Tibial nerve (tissue), 4 donors: ENCODE results near the gene WDR37. TPM values are rescaled to one million over a fixed set of nuclear protein-coding genes. Genes with fewer than 3 reads are reported as not detected.

Source experiments
- DNase-seq, 2 donors: peaks; one replicate each; pipeline ENCODE4 v3.0.0-alpha.2; 2019; ENCODE audit warnings: low spot score in 2 of 2
- H3K27ac ChIP-seq, 4 donors: fragments of 200-600 bp; sonication (generic) in 3 of 4; one replicate each; pipeline ENCODE4 v1.5.1; 2017 to 2019; ENCODE audit warnings: mild to moderate bottlenecking in 1 of 4
- H3K27me3 ChIP-seq, 2 donors: fragments of 200-600 bp; sonication (generic) in 1 of 2; one replicate each; pipeline versions ENCODE4 v1.5.1 to v1.6.0; 2017 to 2019
- H3K36me3 ChIP-seq, 3 donors: fragments of 200-600 bp; sonication (generic); one replicate each; pipeline ENCODE4 v1.5.1; 2018 to 2019
- H3K4me1 ChIP-seq, 4 donors: fragments of 200-600 bp; sonication (generic) in 3 of 4; one replicate each; pipeline ENCODE4 v1.5.1; 2017 to 2019
- H3K4me3 ChIP-seq, 4 donors: fragments of 200-600 bp; sonication (generic) in 3 of 4; one replicate each; pipeline ENCODE4 v1.5.1; 2017 to 2019; ENCODE audit warnings: mild to moderate bottlenecking in 1 of 4, moderate library complexity in 1 of 4
- H3K9me3 ChIP-seq, 4 donors: fragments of 200-600 bp; sonication (generic) in 3 of 4; one replicate each; pipeline ENCODE4 v1.5.1; 2017 to 2019
- EP300 ChIP-seq, 2 donors: sonication (generic); formaldehyde crosslinking; IDR thresholded peaks; one replicate each; pipeline ENCODE4 v1.6.1; 2017; ENCODE audit warnings: antibody characterized with exemption in 2 of 2, mild to moderate bottlenecking in 1 of 2
- POLR2A ChIP-seq, 2 donors: fragments of 450-650 bp; IDR thresholded peaks; one replicate each; pipeline ENCODE4 v1.6.1; 2017; ENCODE audit warnings: antibody characterized with exemption in 2 of 2, mild to moderate bottlenecking in 2 of 2, moderate library complexity in 2 of 2
- WGBS, 2 donors: methylation state at CpG; one replicate each; pipeline ENCODE4 v1.1.5; 2018; 5-methylcytosine and 5-hydroxymethylcytosine counted together
- total RNA-seq, 4 donors: library from RNA; depleted of rRNA; stranded (reverse); fragments of >200 nt; gene quantifications; one replicate each; pipeline ENCODE4 v1.1.0, GENCODE V29; 2016
- TF ChIP-seq, protein P1 (sequence below), 5 experiments: fragments of 200-600 bp in 3 of 5; fragments of 450-650 bp in 2 of 5; sonication (generic) in 3 of 5; IDR thresholded peaks; one replicate each; pipeline ENCODE4 v1.5.1; 2016 to 2019; ENCODE audit warnings: antibody characterized with exemption in 5 of 5, mild to moderate bottlenecking in 3 of 5, moderate library complexity in 2 of 5

Gene WDR37
- total RNA-seq, 4 donors from 2014 or later: 9.6 to 14.4 (median 12.9) TPM

- no peak overlapping the region for H3K4me3 ChIP-seq
- H3K27ac ChIP-seq: no peak overlapping the region
- no peaks in the 10 kb centered on the region for H3K27me3 ChIP-seq
- DNase-seq: no peak
- H3K9me3 ChIP-seq: peaks cover 0 to 35% (median 7%) of the 10 kb centered on the region in 4 donors
- TF ChIP-seq, protein P1, sequence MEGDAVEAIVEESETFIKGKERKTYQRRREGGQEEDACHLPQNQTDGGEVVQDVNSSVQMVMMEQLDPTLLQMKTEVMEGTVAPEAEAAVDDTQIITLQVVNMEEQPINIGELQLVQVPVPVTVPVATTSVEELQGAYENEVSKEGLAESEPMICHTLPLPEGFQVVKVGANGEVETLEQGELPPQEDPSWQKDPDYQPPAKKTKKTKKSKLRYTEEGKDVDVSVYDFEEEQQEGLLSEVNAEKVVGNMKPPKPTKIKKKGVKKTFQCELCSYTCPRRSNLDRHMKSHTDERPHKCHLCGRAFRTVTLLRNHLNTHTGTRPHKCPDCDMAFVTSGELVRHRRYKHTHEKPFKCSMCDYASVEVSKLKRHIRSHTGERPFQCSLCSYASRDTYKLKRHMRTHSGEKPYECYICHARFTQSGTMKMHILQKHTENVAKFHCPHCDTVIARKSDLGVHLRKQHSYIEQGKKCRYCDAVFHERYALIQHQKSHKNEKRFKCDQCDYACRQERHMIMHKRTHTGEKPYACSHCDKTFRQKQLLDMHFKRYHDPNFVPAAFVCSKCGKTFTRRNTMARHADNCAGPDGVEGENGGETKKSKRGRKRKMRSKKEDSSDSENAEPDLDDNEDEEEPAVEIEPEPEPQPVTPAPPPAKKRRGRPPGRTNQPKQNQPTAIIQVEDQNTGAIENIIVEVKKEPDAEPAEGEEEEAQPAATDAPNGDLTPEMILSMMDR (IDR thresholded peaks at IDR 0.05): no peak
- TF ChIP-seq EP300 (IDR thresholded peaks at IDR 0.05) (no peak), POLR2A (IDR thresholded peaks at IDR 0.05) (no peak)
- H3K36me3 ChIP-seq: no peaks in the 10 kb centered on the region
- H3K4me1 ChIP-seq: no peaks in the 10 kb centered on the region
- WGBS, 2 donors: 50 to 63% methylated on average over 5 of the region's 5 CpGs
Measured at GRCh38 chr10:1147810-1148209, 91.6 kb downstream of the WDR37 start.

- no peak for TF ChIP-seq POLR2A (IDR thresholded peaks at IDR 0.05)
- TF ChIP-seq, protein P1 (IDR thresholded peaks at IDR 0.05): no peak
- TF ChIP-seq EP300 (IDR thresholded peaks at IDR 0.05): no peak
- no peaks in the 10 kb centered on the region for H3K27me3 ChIP-seq
- DNase-seq: no peak
- no peak overlapping the region for H3K27ac ChIP-seq
- no peaks in the 10 kb centered on the region for H3K4me1 ChIP-seq
- no peaks in the 10 kb centered on the region for H3K36me3 ChIP-seq
- no peak overlapping the region for H3K4me3 ChIP-seq
- peaks cover 0 to 27% (median 7%) of the 10 kb centered on the region in 4 donors for H3K9me3 ChIP-seq
- WGBS, 2 donors: 88 to 92% methylated on average over 17 of the region's 17 CpGs
Measured at GRCh38 chr10:1148855-1149605, 92.8 kb downstream of the WDR37 start.

DNA sequence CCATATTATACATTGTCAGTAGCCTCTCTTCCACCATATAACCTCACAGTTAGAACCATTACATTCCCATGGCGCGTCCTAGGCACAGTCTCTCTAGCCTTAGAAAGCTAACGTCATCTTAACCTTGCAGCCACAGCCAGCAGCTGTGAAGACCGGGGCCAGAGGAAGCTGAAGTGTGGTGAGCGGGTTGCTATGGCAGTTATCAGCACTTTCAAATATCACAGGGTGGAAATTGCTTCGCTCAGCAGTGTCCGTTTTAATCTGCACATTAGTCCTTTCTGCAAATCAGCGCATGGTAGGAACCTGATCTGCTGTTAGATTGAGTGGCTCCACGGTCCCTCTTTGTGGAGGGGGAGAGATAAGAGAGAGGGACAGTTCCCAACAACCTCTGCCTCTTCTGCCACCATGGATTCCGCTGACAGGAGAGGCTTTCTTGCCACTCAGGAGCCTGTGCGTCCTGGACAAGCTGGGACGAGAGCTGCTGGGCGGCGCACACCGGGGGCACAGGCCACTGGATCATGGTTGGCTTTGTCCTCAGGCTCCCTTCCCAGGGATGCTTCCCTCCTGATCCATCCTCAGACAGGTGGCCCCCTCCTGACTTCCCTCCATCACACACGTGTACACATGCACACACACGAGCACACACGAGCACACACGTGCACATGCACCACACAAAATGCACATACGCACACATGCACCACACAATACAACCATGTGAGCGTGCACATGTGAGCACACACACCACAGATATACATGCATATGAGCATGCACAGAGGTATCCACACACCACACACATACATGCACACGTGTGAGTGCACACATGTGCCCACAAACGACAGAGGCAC lies 93.8 kb downstream of the WDR37 start:
- no peak overlapping the region for H3K4me3 ChIP-seq
- H3K9me3 ChIP-seq: peaks cover 0 to 24% (median 7%) of the 10 kb centered on the region in 4 donors
- no peaks in the 10 kb centered on the region for H3K4me1 ChIP-seq
- 74 to 83% methylated on average over 21 to 23 of the region's 23 CpGs for WGBS, 2 donors
- DNase-seq: no peak
- no peaks in the 10 kb centered on the region for H3K36me3 ChIP-seq
- H3K27me3 ChIP-seq: no peaks in the 10 kb centered on the region
- H3K27ac ChIP-seq: no peak overlapping the region
- TF ChIP-seq POLR2A (IDR thresholded peaks at IDR 0.05) (no peak), EP300 (IDR thresholded peaks at IDR 0.05) (no peak)
- TF ChIP-seq, protein P1 (IDR thresholded peaks at IDR 0.05): no peak

DNA sequence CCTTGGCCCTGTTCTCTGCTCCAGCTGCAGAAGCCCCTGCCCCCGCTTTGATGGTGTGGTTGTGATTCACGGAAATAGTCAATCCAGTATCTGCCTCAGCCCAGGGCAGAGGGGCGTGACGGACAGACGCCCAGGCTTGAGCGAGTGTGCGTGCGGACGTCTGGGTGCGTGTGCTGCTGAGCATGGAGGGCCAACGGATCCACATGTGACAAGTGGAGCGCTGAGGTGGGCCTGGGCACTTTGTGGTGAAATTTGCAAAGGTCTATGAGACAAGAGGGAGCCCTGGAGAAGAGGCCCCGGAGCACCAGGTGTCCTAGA lies 94.4 kb downstream of the WDR37 start:
- WGBS, 2 donors: 83 to 85% methylated on average over 12 to 13 of the region's 13 CpGs
- DNase-seq: no peak
- H3K27ac ChIP-seq: no peak overlapping the region

More for the DNA sequence above, 94.4 kb downstream of the WDR37 start:
- Histone ChIP-seq H3K36me3 (no peaks in the 10 kb centered on the region), H3K27me3 (no peaks in the 10 kb centered on the region), H3K9me3 (peaks cover 0 to 18% (median 4%) of the 10 kb centered on the region in 4 donors), H3K4me3 (no peak overlapping the region), H3K4me1 (no peaks in the 10 kb centered on the region)
- TF ChIP-seq POLR2A (IDR thresholded peaks at IDR 0.05): no peak
- no peak for TF ChIP-seq EP300 (IDR thresholded peaks at IDR 0.05)
- TF ChIP-seq, protein P1 (IDR thresholded peaks at IDR 0.05): no peak
